T-cell (primary cell): ENCODE data around the gene ATF7IP. TPM values are rescaled to one million over a fixed set of nuclear protein-coding genes. Genes with fewer than 3 reads are reported as not detected.
A peak's percentile ranks its signal among the peaks of the same experiment; 100 is the strongest.

Source experiments
- ATAC-seq, 4 experiments: fragments of 200-7000 bp in 3 of 4; fragments of 150-1000 bp in 1 of 4; cut with Tn5 transposase; replicated peaks in 1 of 4; 1 replicate in 3 of 4; 2 replicates in 1 of 4; pipeline ENCODE4 v1.10.0; 2021; ENCODE audit warnings: moderate library complexity in 3 of 4, mild to moderate bottlenecking in 2 of 4, moderate number of reproducible peaks in 1 of 4
- CTCF ChIA-PET, 2 donors: fragments of 300-600 bp; sonication (Branson Sonifier 250); formaldehyde crosslinking; loops; one replicate each; lab custom pipeline; 2022; ENCODE audit warnings: antibody characterized with exemption in 2 of 2; lab: Charles Lee
- POLR2A ChIA-PET, 2 donors: fragments of 300-600 bp; sonication (Branson Sonifier 250); formaldehyde crosslinking; loops; one replicate each; lab custom pipeline; 2022; ENCODE audit warnings: antibody characterized with exemption in 2 of 2; lab: Charles Lee
- DNase-seq, 35 experiments: peaks; one replicate each; pipeline versions ENCODE4 v3.0.0 to v3.0.0-alpha.2; 2013 to 2023
- H3K27ac ChIP-seq: one replicate; pipeline ENCODE4 v1.5.1; 2013; ENCODE audit warnings: low read length
- H3K27me3 ChIP-seq, 2 experiments: replicated peaks in 1 of 2; 1 replicate in 1 of 2; 2 replicates in 1 of 2; pipeline versions ENCODE4 v1.6.1 to v1.7.0; 2013; ENCODE audit warnings: low read length in 1 of 2, mixed read lengths in 1 of 2; ENCODE audit not compliant: control insufficient read depth in 2 of 2, insufficient read depth in 2 of 2; ENCODE audit errors: extremely low read depth in 1 of 2
- H3K36me3 ChIP-seq, 2 donors: 1 replicate in 1 of 2; 2 replicates in 1 of 2; pipeline versions ENCODE4 v1.6.1 to v1.7.0; 2013; ENCODE audit warnings: low read length in 1 of 2; ENCODE audit not compliant: control insufficient read depth in 2 of 2, insufficient read depth in 1 of 2; ENCODE audit errors: extremely low read depth in 1 of 2
- H3K4me1 ChIP-seq, 2 experiments: 1 replicate in 1 of 2; 2 replicates in 1 of 2; pipeline versions ENCODE4 v1.6.1 to v1.7.0; 2013; ENCODE audit warnings: low read length in 2 of 2, mixed read lengths in 1 of 2; ENCODE audit not compliant: insufficient read depth in 2 of 2, control insufficient read depth in 1 of 2; ENCODE audit errors: extremely low read depth in 1 of 2
- H3K4me3 ChIP-seq, 2 donors: 1 replicate in 1 of 2; 2 replicates in 1 of 2; pipeline versions ENCODE4 v1.5.1 to v1.7.0; 2013; ENCODE audit warnings: mild to moderate bottlenecking in 2 of 2, low read length in 1 of 2, moderate library complexity in 1 of 2; ENCODE audit not compliant: control insufficient read depth in 1 of 2; ENCODE audit errors: extremely low read depth in 1 of 2
- H3K9me3 ChIP-seq: 2 replicates; pipeline ENCODE4 v1.7.0; 2013
- H3K27ac Mint-ChIP-seq, 2 donors: one replicate each; pipeline ENCODE4 v1.8.0; 2020 to 2021; ENCODE audit warnings: mild to moderate bottlenecking in 2 of 2, mixed read lengths in 2 of 2
- H3K27me3 Mint-ChIP-seq, 2 donors: one replicate each; pipeline ENCODE4 v1.8.0; 2021 to 2022; ENCODE audit warnings: mixed read lengths in 2 of 2
- H3K36me3 Mint-ChIP-seq: one replicate; pipeline ENCODE4 v1.8.0; 2021; ENCODE audit warnings: mixed read lengths
- H3K4me1 Mint-ChIP-seq, 3 donors: one replicate each; pipeline ENCODE4 v1.8.0; 2020 to 2022; ENCODE audit warnings: mixed read lengths in 3 of 3, mild to moderate bottlenecking in 1 of 3
- H3K4me3 Mint-ChIP-seq, 3 donors: one replicate each; pipeline ENCODE4 v1.8.0; 2020 to 2022; ENCODE audit warnings: mild to moderate bottlenecking in 3 of 3, mixed read lengths in 3 of 3, moderate library complexity in 3 of 3
- H3K9me3 Mint-ChIP-seq, 3 donors: one replicate each; pipeline ENCODE4 v1.8.0; 2020 to 2022; ENCODE audit warnings: mixed read lengths in 3 of 3
- WGBS: methylation state at CpG from one replicate; pipeline ENCODE4 v1.1.5; 2013; ENCODE audit warnings: missing lambda C conversion rate; ENCODE audit not compliant: insufficient coverage; 5-methylcytosine and 5-hydroxymethylcytosine counted together
- total RNA-seq, 35 experiments: library from RNA in 6 of 35; stranded (reverse) in 6 of 35; fragments of 120-200 nt in 1 of 35; gene quantifications; one replicate each; pipeline versions ENCODE4 v1.2.1 to v1.2.4 and lab custom pipeline; 2013 to 2026

Gene ATF7IP
- total RNA-seq, 5 donors from 2014 or later (not counting 1 experiment from before 2014, with no cell fraction given): 112 to 165 (median 147) TPM

DNA sequence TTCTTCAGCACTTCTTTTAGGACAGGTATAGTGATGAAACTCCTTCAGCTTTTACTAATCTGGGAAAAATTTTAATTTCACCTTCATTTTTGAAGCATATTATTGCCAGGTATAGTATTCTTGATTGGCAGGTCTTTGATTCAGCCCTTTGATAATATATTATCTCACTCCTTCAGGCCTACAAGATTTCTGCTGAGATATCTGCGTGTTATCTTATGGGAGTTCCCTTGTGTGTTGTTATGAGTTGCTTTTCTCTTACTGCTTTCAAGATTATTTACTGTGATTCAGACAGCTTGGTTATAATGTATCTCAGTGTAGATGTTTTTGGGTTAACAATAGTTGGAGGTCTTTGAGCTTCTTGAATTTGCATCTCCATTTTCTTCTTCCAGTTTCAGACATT is 87.4 kb downstream of the ATF7IP start:
- no CpG with 5 or more reads among the region's 1 CpG for WGBS
- Histone ChIP-seq H3K27ac (no peak overlapping the region), H3K36me3 (peaks cover 2 to 69% of the 10 kb centered on the region in 2 donors), H3K4me1 (peaks cover 5 to 12% of the 10 kb centered on the region in 2 experiments), H3K4me3 (no peak overlapping the region), H3K27me3 (no peaks in the 10 kb centered on the region), H3K9me3 (peaks cover 7% of the 10 kb centered on the region)
- no peaks in the 10 kb centered on the region for H3K27me3 Mint-ChIP-seq
- peaks cover 81% of the 10 kb centered on the region for H3K36me3 Mint-ChIP-seq
- DNase-seq (no peak), ATAC-seq (no peak)
- peaks cover 0 to 9% (median 0%) of the 10 kb centered on the region in 3 donors for H3K9me3 Mint-ChIP-seq
- H3K27ac Mint-ChIP-seq: peak overlapping the region; percentile 37 to 69
- ChIA-PET CTCF (interaction anchor here (0.6 to 5.2 kb wide), 6 partner anchors 10 to 215 kb away, joined by 3 to 38 read pairs (median 4); partner anchors contain the start of gene ATF7IP (in 1 of the 2)), POLR2A (interaction anchor here in 1 of 2 donors (0.6 kb wide), 1 partner anchor 196 kb away, joined by 5 read pairs; no protein-coding TSS in a partner anchor)
- H3K4me1 Mint-ChIP-seq: peaks cover 63 to 70% (median 69%) of the 10 kb centered on the region in 3 donors
- peak overlapping the region in 1 of 3 donors; percentile 25 for H3K4me3 Mint-ChIP-seq

- CTCF ChIA-PET: interaction anchor here (0.7 to 5.2 kb wide), 8 partner anchors 9 to 217 kb away, joined by 3 to 38 read pairs (median 6); partner anchors contain the start of gene ATF7IP (in 1 of the 2)
- POLR2A ChIA-PET: interaction anchor here in 1 of 2 donors (0.6 kb wide), 1 partner anchor 1544 kb away, joined by 4 read pairs; no protein-coding TSS in a partner anchor
- peaks cover 7% of the 10 kb centered on the region for H3K9me3 ChIP-seq
- Mint-ChIP-seq H3K4me3 (peak overlapping the region in 1 of 3 donors; percentile 25), H3K9me3 (peaks cover 0 to 9% (median 0%) of the 10 kb centered on the region in 3 donors), H3K4me1 (peaks cover 49 to 59% (median 59%) of the 10 kb centered on the region in 3 donors), H3K27me3 (no peaks in the 10 kb centered on the region), H3K27ac (peak overlapping the region; percentile 69 to 71), H3K36me3 (peaks cover 72% of the 10 kb centered on the region)
- no peaks in the 10 kb centered on the region for H3K27me3 ChIP-seq
- ATAC-seq: peak; percentile 52 to 74 (median 66)
- peaks cover 5 to 12% of the 10 kb centered on the region in 2 experiments for H3K4me1 ChIP-seq
- H3K4me3 ChIP-seq: no peak overlapping the region
- WGBS: 67% methylated on average over 1 of the region's 2 CpGs
- DNase-seq: peak in 13 of 35 experiments; percentile 1 to 58 (median 13)
- H3K36me3 ChIP-seq: peaks cover 2 to 71% of the 10 kb centered on the region in 2 donors
- peak overlapping the region; percentile 6 for H3K27ac ChIP-seq
Observed at GRCh38 chr12:14454098-14454907, 88.8 kb downstream of the ATF7IP start.

- Mint-ChIP-seq H3K4me3 (no peak overlapping the region), H3K27me3 (no peaks in the 10 kb centered on the region), H3K36me3 (peaks cover 58% of the 10 kb centered on the region), H3K9me3 (no peaks in the 10 kb centered on the region), H3K4me1 (peaks cover 29 to 48% (median 42%) of the 10 kb centered on the region in 3 donors), H3K27ac (peak overlapping the region; percentile 8 to 42)
- ChIA-PET CTCF (no interaction called here), POLR2A (no interaction called here)
- ATAC-seq (peak in 1 of 4 experiments; percentile 70), DNase-seq (peak in 2 of 35 experiments; percentile 2 to 32)
- peaks cover 4 to 6% of the 10 kb centered on the region in 2 experiments for H3K4me1 ChIP-seq
- H3K4me3 ChIP-seq: no peak overlapping the region
- H3K27me3 ChIP-seq: no peaks in the 10 kb centered on the region
- no peak overlapping the region for H3K27ac ChIP-seq
- H3K36me3 ChIP-seq: peaks cover 7 to 54% of the 10 kb centered on the region in 2 donors
- no peaks in the 10 kb centered on the region for H3K9me3 ChIP-seq
- whole genome bisulfite sequencing: 61% methylated on average over 2 of the region's 5 CpGs
Observed at GRCh38 chr12:14460212-14460841, 94.8 kb downstream of the ATF7IP start.

DNA sequence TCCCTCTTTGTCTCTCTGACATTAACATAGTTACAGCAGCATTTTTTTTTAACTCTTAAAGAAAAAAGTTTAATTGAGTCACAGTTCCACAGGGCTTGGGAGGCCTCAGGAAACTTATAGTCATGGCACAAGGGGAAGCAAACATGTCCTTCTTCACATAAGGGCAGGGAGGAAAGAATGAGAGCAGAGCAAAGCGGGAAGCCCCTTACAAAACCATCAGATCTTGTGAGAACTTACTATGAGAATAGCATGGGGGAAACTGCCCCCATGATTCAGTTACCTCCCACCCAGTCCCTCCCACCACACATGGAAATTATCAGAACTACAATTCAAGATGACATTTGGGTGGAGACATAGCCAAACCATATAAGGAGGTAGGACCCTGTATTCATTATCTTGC is 106.0 kb downstream of the ATF7IP start:
- peaks cover 5 to 38% (median 28%) of the 10 kb centered on the region in 3 donors for H3K9me3 Mint-ChIP-seq
- H3K27me3 Mint-ChIP-seq: no peaks in the 10 kb centered on the region
- DNase-seq (no peak), ATAC-seq (no peak)
- H3K4me1 Mint-ChIP-seq: peaks cover 0 to 4% (median 4%) of the 10 kb centered on the region in 3 donors
- Histone ChIP-seq H3K27ac (no peak overlapping the region), H3K9me3 (peaks cover 13% of the 10 kb centered on the region), H3K27me3 (no peaks in the 10 kb centered on the region), H3K4me3 (no peak overlapping the region), H3K4me1 (no peaks in the 10 kb centered on the region), H3K36me3 (peaks cover 4 to 69% of the 10 kb centered on the region in 2 donors)
- H3K4me3 Mint-ChIP-seq: no peak overlapping the region
- H3K36me3 Mint-ChIP-seq: peaks cover 79% of the 10 kb centered on the region
- no CpG with 5 or more reads among the region's 1 CpG for WGBS
- H3K27ac Mint-ChIP-seq: no peak overlapping the region
- ChIA-PET CTCF (no interaction called here), POLR2A (no interaction called here)

DNA sequence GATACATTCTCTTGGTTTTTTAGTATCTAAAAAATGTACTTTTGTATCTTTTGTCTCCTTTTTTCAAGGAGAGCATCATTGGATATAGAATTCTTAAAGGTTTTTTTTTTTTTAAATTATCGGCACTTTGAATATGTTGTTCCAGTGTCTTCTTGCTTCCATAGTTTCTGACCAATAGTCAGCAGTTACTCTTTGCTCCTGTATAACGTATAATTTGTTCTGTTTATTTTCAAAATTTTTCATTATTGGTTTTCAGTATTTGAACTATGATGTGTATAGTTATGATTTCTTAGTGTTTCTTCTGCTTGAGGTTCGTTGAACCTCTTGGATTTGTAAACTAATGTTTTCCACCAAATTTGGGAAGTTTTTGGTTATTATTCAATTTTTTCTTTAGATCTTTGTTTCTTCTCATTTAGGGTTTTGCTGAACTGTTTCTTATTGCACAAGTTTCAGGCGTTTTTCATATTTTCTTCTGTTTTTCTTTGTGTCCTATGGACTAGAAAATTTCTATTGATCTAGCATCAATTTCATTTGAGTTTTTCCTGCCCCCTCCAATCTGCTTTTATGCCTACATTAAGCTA is 108.3 kb downstream of the ATF7IP start:
- no peaks in the 10 kb centered on the region for H3K4me1 ChIP-seq
- H3K27me3 ChIP-seq: no peaks in the 10 kb centered on the region
- Mint-ChIP-seq H3K4me1 (peaks cover 0 to 7% (median 4%) of the 10 kb centered on the region in 3 donors), H3K9me3 (peaks cover 5 to 38% (median 28%) of the 10 kb centered on the region in 3 donors), H3K36me3 (peaks cover 78% of the 10 kb centered on the region), H3K27me3 (no peaks in the 10 kb centered on the region), H3K4me3 (no peak overlapping the region), H3K27ac (no peak overlapping the region)
- ATAC-seq (no peak), DNase-seq (peak in 1 of 35 experiments; percentile 20)
- peaks cover 13% of the 10 kb centered on the region for H3K9me3 ChIP-seq
- WGBS: no CpG with 5 or more reads among the region's 4 CpGs
- ChIA-PET CTCF (interaction anchor here (0.6 to 0.8 kb wide), 6 partner anchors 10 to 267 kb away, joined by 3 to 5 read pairs (median 4); no protein-coding TSS in a partner anchor), POLR2A (interaction anchor here (0.7 to 0.9 kb wide), 5 partner anchors 9 to 258 kb away, joined by 3 to 7 read pairs (median 4); no protein-coding TSS in a partner anchor)
- H3K36me3 ChIP-seq: peaks cover 3 to 67% of the 10 kb centered on the region in 2 donors
- no peak overlapping the region for H3K4me3 ChIP-seq
- no peak overlapping the region for H3K27ac ChIP-seq
